ENCODE results near the gene HJV. TPM values are rescaled to one million over a fixed set of nuclear protein-coding genes. Genes with fewer than 3 reads are reported as not detected.
A peak's percentile ranks its signal among the peaks of the same experiment; 100 is the strongest.
"Not testable (repeated sequence)": the region's sequence is repeated elsewhere in the genome, so short reads cannot be mapped to it uniquely, and the experiment has no call there.

HJV gene
- total and polyA plus RNA-seq, 2 of the 8 experiments (the other 6 are each of a cell fraction or from before 2014, with no cell fraction given) = 0.32 to 0.70 TPM

- Histone ChIP-seq H2BK12ac (ENCODE audit: low read depth, low read length) (peak overlapping the region; percentile 50; the same call in 1 of the 2 replicates), H3K4me2 (ENCODE audit: insufficient read depth in 1 of 2, low read depth in 2 of 2, low read length in 2 of 2) (peak overlapping the region; percentile 61 to 70), H3K9ac (replicated peaks in 1 of 4; ENCODE audit: extremely low read depth in 1 of 4, low read depth in 3 of 4, low read length in 3 of 4) (peak overlapping the region; percentile 45 to 89 (median 78)), H4K8ac (ENCODE audit: extremely low read depth, insufficient read depth, low read length) (peak overlapping the region; percentile 92; the same call in 1 of the 2 replicates), H2BK5ac (ENCODE audit: low read depth, low read length) (peak overlapping the region; percentile 99), H3K27ac (ENCODE audit: low read depth, low read length) (peak overlapping the region; percentile 98), H3K18ac (ENCODE audit: extremely low read depth, low read length) (0 out of 2 replicates have a peak overlapping the region, but pooled peaks have one; percentile 71), H3K4me3 (ENCODE audit: extremely low read depth in 1 of 4, insufficient read depth in 2 of 4, low read depth in 3 of 4, low read length in 4 of 4) (peak overlapping the region; percentile 26 to 61 (median 38); a peak in 6 of 8 replicates)
- H3K4me1 ChIP-seq (replicated peaks in 1 of 4; ENCODE audit: control insufficient read depth in 3 of 4, insufficient read depth in 4 of 4, low read length in 3 of 4); H2BK15ac ChIP-seq (ENCODE audit: low read length); FAIRE-seq; H3K36me3 ChIP-seq (ENCODE audit: control insufficient read depth in 2 of 4, insufficient read depth in 4 of 4, low read length in 3 of 4); H3K23me2 ChIP-seq (ENCODE audit: low read depth, low read length); H3K56ac ChIP-seq (replicated peaks; ENCODE audit: insufficient read length, low read depth, low read length); H2AK5ac ChIP-seq (ENCODE audit: low read depth, low read length); H3K79me1 ChIP-seq (ENCODE audit: low read depth, low read length); H4K5ac ChIP-seq (ENCODE audit: insufficient read length, low read depth, low read length); H2BK120ac ChIP-seq (replicated peaks; ENCODE audit: low read depth, low read length); H3K27me3 ChIP-seq (replicated peaks in 1 of 4; ENCODE audit: control insufficient read depth in 3 of 4, extremely low read depth in 1 of 4, insufficient read depth in 3 of 4, low read length in 3 of 4); H4K20me1 ChIP-seq (replicated peaks in 1 of 2; ENCODE audit: control insufficient read depth in 1 of 2, insufficient read depth in 2 of 2, low read length in 2 of 2); H3K23ac ChIP-seq (ENCODE audit: insufficient read length); H3K14ac ChIP-seq (ENCODE audit: insufficient read length); H3K79me2 ChIP-seq (ENCODE audit: control insufficient read depth in 1 of 2, insufficient read depth in 2 of 2, low read length in 2 of 2); H3K4ac ChIP-seq (replicated peaks; ENCODE audit: insufficient read length, low read depth, low read length); H4K91ac ChIP-seq (replicated peaks; ENCODE audit: insufficient read length, low read length); H2AFZ ChIP-seq (ENCODE audit: low read length); H2BK20ac ChIP-seq (ENCODE audit: low read length); H3K9me3 ChIP-seq (ENCODE audit: insufficient read depth in 2 of 2, low read depth in 1 of 2, low read length in 1 of 2): not testable (repeated sequence)
- ChIA-PET POLR2A (ENCODE audit: partially characterized antibody) (interaction anchor here (0.7 to 9.7 kb wide), 48 partner anchors 8 to 1987 kb away, joined by 3 to 284 read pairs (median 4); partner anchors contain the start of genes ANKRD34A, ANKRD35, HJV and NUDT17), CTCF (ENCODE audit: partially characterized antibody) (interaction anchor here (1.4 kb wide), 1 partner anchor 18 kb away, joined by 7 read pairs; no protein-coding TSS in a partner anchor)
- DNase-seq (ENCODE audit: low read depth in 1 of 2, low spot score in 2 of 2) = peak; percentile 86 to 92
- WGBS, 2 experiments (ENCODE audit: extremely low coverage in 1 of 2, insufficient coverage in 1 of 2, insufficient read length in 1 of 2, insufficient replicate concordance in 2 of 2, low coverage in 1 of 2, low lambda C conversion rate in 2 of 2, missing lambda C conversion rate in 1 of 2) = 4% methylated on average over 42 of the region's 47 CpGs; no CpG with 5 or more reads in 1 of the 2 experiments
- TF ChIP-seq HDAC2 (IDR thresholded peaks at IDR 0.05; ENCODE audit: borderline replicate concordance in 1 of 2, low read depth in 2 of 2, low read length in 2 of 2) (peak in 1 of 2 experiments; percentile 69; a peak in 1 of 4 replicates), SP4 (IDR thresholded peaks at IDR 0.05; ENCODE audit: low read length) (peak; percentile 94), POLR2AphosphoS5 (IDR thresholded peaks at IDR 0.05; ENCODE audit: low read depth, low read length) (peak; percentile 100), SP1 (IDR thresholded peaks at IDR 0.05; ENCODE audit: low read depth, low read length) (peak; percentile 90), TAF7 (optimal IDR thresholded peaks at IDR 0.05; ENCODE audit: borderline replicate concordance, low read depth, low read length) (peak; percentile 100), TEAD4 (IDR thresholded peaks at IDR 0.05; ENCODE audit: low read depth, low read length) (0 out of 2 replicates have a peak, but pooled peaks have one; percentile 26), USF2 (IDR thresholded peaks at IDR 0.05; ENCODE audit: low read length) (0 out of 2 replicates have a peak, but pooled peaks have one; percentile 5)
- TF ChIP-seq, protein P1, sequence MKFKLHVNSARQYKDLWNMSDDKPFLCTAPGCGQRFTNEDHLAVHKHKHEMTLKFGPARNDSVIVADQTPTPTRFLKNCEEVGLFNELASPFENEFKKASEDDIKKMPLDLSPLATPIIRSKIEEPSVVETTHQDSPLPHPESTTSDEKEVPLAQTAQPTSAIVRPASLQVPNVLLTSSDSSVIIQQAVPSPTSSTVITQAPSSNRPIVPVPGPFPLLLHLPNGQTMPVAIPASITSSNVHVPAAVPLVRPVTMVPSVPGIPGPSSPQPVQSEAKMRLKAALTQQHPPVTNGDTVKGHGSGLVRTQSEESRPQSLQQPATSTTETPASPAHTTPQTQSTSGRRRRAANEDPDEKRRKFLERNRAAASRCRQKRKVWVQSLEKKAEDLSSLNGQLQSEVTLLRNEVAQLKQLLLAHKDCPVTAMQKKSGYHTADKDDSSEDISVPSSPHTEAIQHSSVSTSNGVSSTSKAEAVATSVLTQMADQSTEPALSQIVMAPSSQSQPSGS (IDR thresholded peaks at IDR 0.05; ENCODE audit: low read length) = peak; percentile 97
Measured at GRCh38 chr1:146051852-146052676, 30.5 kb upstream of the HJV start.
